NCI-H1048 (cell line): ENCODE results near the gene DPPA2.
A peak's percentile ranks its signal among the peaks of the same experiment; 100 is the strongest.

Experiments
- DNase-seq: peaks from one replicate; lab custom pipeline; 2025; lab: John Stamatoyannopoulos, UW

The DPPA2 gene

GRCh38 chr3:109325109-109325508 lies 8.8 kb upstream of the DPPA2 start:
- no peak for DNase-seq

GRCh38 chr3:109313061-109313460 lies 3.3 kb downstream of the DPPA2 start:
- no peak for DNase-seq

GRCh38 chr3:109297496-109297895 lies 18.8 kb downstream of the DPPA2 start:
- no peak for DNase-seq

- DNase-seq: no peak
These were observed 32.2 kb downstream of the DPPA2 start for GRCh38 chr3:109284071-109284470.

GRCh38 chr3:109278546-109278945 lies 37.8 kb downstream of the DPPA2 start:
- no peak for DNase-seq

- no peak for DNase-seq
These were observed 38.2 kb downstream of the DPPA2 start for GRCh38 chr3:109278141-109278540.

GRCh38 chr3:109275702-109276293 lies 40.5 kb downstream of the DPPA2 start:
- DNase-seq: peak; percentile 3

GRCh38 chr3:109270779-109271178 lies 45.5 kb downstream of the DPPA2 start:
- DNase-seq: no peak

GRCh38 chr3:109269577-109270275 lies 46.6 kb downstream of the DPPA2 start:
- no peak for DNase-seq

- DNase-seq: no peak
These were observed 48.1 kb downstream of the DPPA2 start for GRCh38 chr3:109268181-109268580.

- no peak for DNase-seq
These were observed 51.0 kb downstream of the DPPA2 start for GRCh38 chr3:109265295-109265694.

GRCh38 chr3:109257269-109257668 lies 59.0 kb downstream of the DPPA2 start:
- no peak for DNase-seq

GRCh38 chr3:109254770-109255169 lies 61.5 kb downstream of the DPPA2 start:
- DNase-seq: no peak

- DNase-seq: no peak
These were observed 63.7 kb downstream of the DPPA2 start for GRCh38 chr3:109252641-109253040.
